Retinal pigment epithelial cell (primary cell): ENCODE measurements around the gene MLPH.

Source experiments
- DNase-seq: peaks from one replicate; pipeline ENCODE4 v3.0.0-alpha.2; 2010; ENCODE audit warnings: low read depth
- H3K4me3 ChIP-seq: 2 replicates; pipeline ENCODE4 v1.5.1; 2011; ENCODE audit warnings: mild to moderate bottlenecking, low read length, control low read depth, moderate library complexity
- TF ChIP-seq, protein P1 (sequence below): conservative IDR thresholded peaks from 2 replicates; pipeline ENCODE4 v1.5.1; 2011; ENCODE audit warnings: low read depth, low read length, control low read depth, inconsistent platforms

Gene MLPH

DNA sequence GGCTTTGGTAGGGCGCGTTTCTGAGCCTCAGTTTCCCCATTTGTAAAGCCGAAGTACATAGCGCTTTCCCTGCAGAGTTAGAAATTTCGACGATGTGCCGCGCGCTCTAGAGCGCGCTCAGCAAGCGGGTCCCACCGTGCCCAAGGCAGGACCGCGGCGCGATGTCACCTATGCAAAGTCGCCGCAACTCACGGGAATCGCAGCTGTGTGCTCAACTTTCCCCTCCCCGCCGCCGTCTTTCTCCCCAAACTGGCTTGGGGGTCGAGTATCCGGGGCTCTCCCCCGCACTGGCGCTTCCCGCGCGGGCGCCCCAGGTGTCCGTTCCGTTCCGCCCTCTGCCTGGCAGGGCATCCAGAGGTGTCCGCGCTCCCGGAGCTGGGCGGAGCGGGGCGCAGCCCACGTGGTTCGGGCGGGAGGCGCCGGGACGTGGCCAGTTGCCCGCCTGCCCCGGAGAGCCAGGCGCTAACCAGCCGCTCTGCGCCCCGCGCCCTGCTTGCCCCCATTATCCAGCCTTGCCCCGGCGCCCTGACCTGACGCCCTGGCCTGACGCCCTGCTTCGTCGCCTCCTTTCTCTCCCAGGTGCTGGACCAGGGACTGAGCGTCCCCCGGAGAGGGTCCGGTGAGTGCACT is at the start of gene MLPH:
Gene MLPH (plus strand): TSS at position 433 of the 630 bp plus-strand sequence. CDS start 6,176 bp downstream, outside the sequence.
- DNase-seq, result no peak
- peak within 1 kb of the TSS; percentile 79 for H3K4me3 ChIP-seq
- TF ChIP-seq, protein P1, sequence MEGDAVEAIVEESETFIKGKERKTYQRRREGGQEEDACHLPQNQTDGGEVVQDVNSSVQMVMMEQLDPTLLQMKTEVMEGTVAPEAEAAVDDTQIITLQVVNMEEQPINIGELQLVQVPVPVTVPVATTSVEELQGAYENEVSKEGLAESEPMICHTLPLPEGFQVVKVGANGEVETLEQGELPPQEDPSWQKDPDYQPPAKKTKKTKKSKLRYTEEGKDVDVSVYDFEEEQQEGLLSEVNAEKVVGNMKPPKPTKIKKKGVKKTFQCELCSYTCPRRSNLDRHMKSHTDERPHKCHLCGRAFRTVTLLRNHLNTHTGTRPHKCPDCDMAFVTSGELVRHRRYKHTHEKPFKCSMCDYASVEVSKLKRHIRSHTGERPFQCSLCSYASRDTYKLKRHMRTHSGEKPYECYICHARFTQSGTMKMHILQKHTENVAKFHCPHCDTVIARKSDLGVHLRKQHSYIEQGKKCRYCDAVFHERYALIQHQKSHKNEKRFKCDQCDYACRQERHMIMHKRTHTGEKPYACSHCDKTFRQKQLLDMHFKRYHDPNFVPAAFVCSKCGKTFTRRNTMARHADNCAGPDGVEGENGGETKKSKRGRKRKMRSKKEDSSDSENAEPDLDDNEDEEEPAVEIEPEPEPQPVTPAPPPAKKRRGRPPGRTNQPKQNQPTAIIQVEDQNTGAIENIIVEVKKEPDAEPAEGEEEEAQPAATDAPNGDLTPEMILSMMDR, result no peak

- TF ChIP-seq, protein P1, result no peak
- H3K4me3 ChIP-seq, result no peak overlapping the region
- DNase-seq, result no peak
These were observed 49.5 kb upstream of the MLPH start for GRCh38 chr2:237437566-237437965.

- no peak overlapping the region for H3K4me3 ChIP-seq
- DNase-seq, result no peak
- TF ChIP-seq, protein P1, result no peak
These were observed 48.7 kb upstream of the MLPH start for GRCh38 chr2:237438080-237438940.

- TF ChIP-seq, protein P1, result no peak
- DNase-seq, result no peak
- H3K4me3 ChIP-seq, result no peak overlapping the region
These were observed 46.2 kb upstream of the MLPH start for GRCh38 chr2:237440819-237441281.

- DNase-seq, result no peak
- no peak overlapping the region for H3K4me3 ChIP-seq
- TF ChIP-seq, protein P1, result no peak
These were observed 45.3 kb upstream of the MLPH start for GRCh38 chr2:237441605-237442274.

- no peak for DNase-seq
- TF ChIP-seq, protein P1, result no peak
- no peak overlapping the region for H3K4me3 ChIP-seq
These were observed 43.0 kb upstream of the MLPH start for GRCh38 chr2:237444071-237444470.
